Activated CD4-positive, CD25-positive, alpha-beta regulatory T cell (primary cell): ENCODE results near the gene DCP2.

ENCODE experiments used
- DNase-seq, 4 experiments: peaks; one replicate each; lab custom pipeline; 2025; lab: John Stamatoyannopoulos, UW

DCP2 gene

GRCh38 chr5:113020461-113021273 lies 44.1 kb downstream of the DCP2 start:
- no peak for DNase-seq

GRCh38 chr5:113022661-113023060 lies 46.1 kb downstream of the DCP2 start:
- no peak for DNase-seq

GRCh38 chr5:113024076-113024697 lies 47.6 kb downstream of the DCP2 start:
- DNase-seq, result no peak

GRCh38 chr5:113025596-113025995 lies 49.0 kb downstream of the DCP2 start:
- no peak for DNase-seq

- DNase-seq, result no peak
Observed at GRCh38 chr5:113026211-113026610, 49.6 kb downstream of the DCP2 start.

- DNase-seq, result no peak
Observed at GRCh38 chr5:113027015-113027414, 50.4 kb downstream of the DCP2 start.

GRCh38 chr5:113027431-113027830 lies 50.8 kb downstream of the DCP2 start:
- no peak for DNase-seq

GRCh38 chr5:113029614-113030013 lies 53.0 kb downstream of the DCP2 start:
- no peak for DNase-seq

- no peak for DNase-seq
Observed at GRCh38 chr5:113031104-113031503, 54.5 kb downstream of the DCP2 start.

- no peak for DNase-seq
Observed at GRCh38 chr5:113031557-113031956, 55.0 kb downstream of the DCP2 start.

- no peak for DNase-seq
Observed at GRCh38 chr5:113034182-113034773, 57.7 kb downstream of the DCP2 start.

GRCh38 chr5:113035096-113035495 lies 58.5 kb downstream of the DCP2 start:
- no peak for DNase-seq

GRCh38 chr5:113036321-113036720 lies 59.7 kb downstream of the DCP2 start:
- no peak for DNase-seq

GRCh38 chr5:113036826-113037225 lies 60.2 kb downstream of the DCP2 start:
- DNase-seq, result no peak

GRCh38 chr5:113038136-113038535 lies 61.5 kb downstream of the DCP2 start:
- DNase-seq, result no peak

- DNase-seq, result no peak
Observed at GRCh38 chr5:113038714-113039113, 62.1 kb downstream of the DCP2 start.

GRCh38 chr5:113039229-113039933 lies 62.8 kb downstream of the DCP2 start:
- no peak for DNase-seq

GRCh38 chr5:113039934-113040285 lies 63.3 kb downstream of the DCP2 start:
- no peak for DNase-seq

- DNase-seq, result no peak
Observed at GRCh38 chr5:113040672-113041260, 64.2 kb downstream of the DCP2 start.

- DNase-seq, result no peak
Observed at GRCh38 chr5:113042491-113043243, 66.1 kb downstream of the DCP2 start.

GRCh38 chr5:113043491-113043931 lies 66.9 kb downstream of the DCP2 start:
- DNase-seq, result no peak
